Activated naive CD4-positive, alpha-beta T cell treated with Interleukin-2 at 50 U/mL for 16 hours (primary cell): Measurements from ENCODE around the gene CLCNKB.
"Not testable (repeated sequence)": the region's sequence is repeated elsewhere in the genome, so short reads cannot be mapped to it uniquely, and the experiment has no call there.

Experiments
- DNase-seq: peaks from one replicate; pipeline ENCODE4 v3.0.0-alpha.2; 2020

CLCNKB gene

GRCh38 chr1:16043521-16043920 is at the start of gene CLCNKB:
Gene CLCNKB, plus strand, starts transcription at chr1:16043782. Its CDS starts 711 bp downstream, at chr1:16044493.
- DNase-seq: no peak

GRCh38 chr1:15994081-15994480 is 49.5 kb upstream of the CLCNKB start:
- no peak for DNase-seq

- peak; percentile 55 for DNase-seq
Observed at GRCh38 chr1:15994590-15995351, 48.8 kb upstream of the CLCNKB start.

GRCh38 chr1:15997076-15997585 is 46.5 kb upstream of the CLCNKB start:
- no peak for DNase-seq

- no peak for DNase-seq
Observed at GRCh38 chr1:15997637-15998280, 45.8 kb upstream of the CLCNKB start.

- no peak for DNase-seq
Observed at GRCh38 chr1:15998929-15999328, 44.7 kb upstream of the CLCNKB start.

- not testable (repeated sequence) for DNase-seq
Observed at GRCh38 chr1:16001274-16001673, 42.3 kb upstream of the CLCNKB start.

GRCh38 chr1:16005597-16005996 is 38.0 kb upstream of the CLCNKB start:
- DNase-seq: no peak

GRCh38 chr1:16006010-16006409 is 37.6 kb upstream of the CLCNKB start:
- DNase-seq: no peak

- DNase-seq: no peak
Observed at GRCh38 chr1:16006552-16007485, 36.8 kb upstream of the CLCNKB start.

GRCh38 chr1:16007671-16008341 is 35.8 kb upstream of the CLCNKB start:
- DNase-seq: no peak

- peak; percentile 78 for DNase-seq
Observed at GRCh38 chr1:16009030-16009460, 34.5 kb upstream of the CLCNKB start.

GRCh38 chr1:16009678-16010077 is 33.9 kb upstream of the CLCNKB start:
- no peak for DNase-seq

- no peak for DNase-seq
Observed at GRCh38 chr1:16010837-16011236, 32.7 kb upstream of the CLCNKB start.

GRCh38 chr1:16011936-16012589 is 31.5 kb upstream of the CLCNKB start:
- no peak for DNase-seq

GRCh38 chr1:16012590-16013219 is 30.9 kb upstream of the CLCNKB start:
- peak; percentile 16 for DNase-seq

- peak; percentile 53 for DNase-seq
Observed at GRCh38 chr1:16013220-16013907, 30.2 kb upstream of the CLCNKB start.

GRCh38 chr1:16013908-16014258 is 29.7 kb upstream of the CLCNKB start:
- no peak for DNase-seq

- no peak for DNase-seq
Observed at GRCh38 chr1:16014509-16015482, 28.8 kb upstream of the CLCNKB start.

- DNase-seq: no peak
Observed at GRCh38 chr1:16015491-16015890, 28.1 kb upstream of the CLCNKB start.
